Sigmoid colon (tissue), 7 donors: Measurements from ENCODE around the gene LRRC56. TPM values are rescaled to one million over a fixed set of nuclear protein-coding genes. Genes with fewer than 3 reads are reported as not detected.

Experiments
- DNase-seq: peaks from one replicate; pipeline ENCODE4 v3.0.0-alpha.2; 2019
- H3K27ac ChIP-seq, 4 donors: fragments of 200-600 bp; sonication (generic); one replicate each; pipeline ENCODE4 v1.5.1; 2016 to 2019; ENCODE audit warnings: mild to moderate bottlenecking in 1 of 4
- H3K27me3 ChIP-seq, 3 donors: fragments of 200-600 bp; sonication (generic); one replicate each; pipeline ENCODE4 v1.5.1; 2019; ENCODE audit warnings: mild to moderate bottlenecking in 1 of 3
- H3K36me3 ChIP-seq, 4 donors: fragments of 200-600 bp; sonication (generic); one replicate each; pipeline ENCODE4 v1.5.1; 2016 to 2019
- H3K4me1 ChIP-seq, 4 donors: fragments of 200-600 bp; sonication (generic); one replicate each; pipeline ENCODE4 v1.5.1; 2017 to 2019
- H3K4me3 ChIP-seq, 4 donors: fragments of 200-600 bp; sonication (generic); one replicate each; pipeline ENCODE4 v1.5.1; 2017 to 2019; ENCODE audit warnings: mild to moderate bottlenecking in 2 of 4, moderate library complexity in 1 of 4
- H3K9me3 ChIP-seq, 4 donors: fragments of 200-600 bp in 3 of 4; sonication (generic) in 3 of 4; one replicate each; pipeline versions ENCODE4 v1.5.1 to v1.6.1; 2013 to 2019
- EP300 ChIP-seq, 4 donors: sonication (generic); formaldehyde crosslinking; IDR thresholded peaks; one replicate each; pipeline ENCODE4 v1.6.1; 2017; ENCODE audit warnings: antibody characterized with exemption in 4 of 4
- POLR2A ChIP-seq, 2 donors: fragments of 450-650 bp; IDR thresholded peaks; one replicate each; pipeline ENCODE4 v1.6.1; 2016; ENCODE audit warnings: antibody characterized with exemption in 2 of 2, mild to moderate bottlenecking in 2 of 2, moderate library complexity in 2 of 2
- POLR2AphosphoS5 ChIP-seq, 4 donors: sonication (generic); formaldehyde crosslinking; IDR thresholded peaks; one replicate each; pipeline ENCODE4 v1.6.1; 2017; ENCODE audit warnings: antibody characterized with exemption in 4 of 4
- WGBS, 2 donors: extraction: QIAGEN DNeasy Blood & Tissue Kit; methylation state at CpG; one replicate each; pipeline ENCODE4 v1.1.7; 2013; 5-methylcytosine and 5-hydroxymethylcytosine counted together
- intact Hi-C: fragments of 100-400 bp; cut with DNase I; formaldehyde crosslinking; loops from one replicate; pipeline ENCODE4 v1.15.1; 2023
- polyA plus RNA-seq, 3 donors: library from polyadenylated mRNA; stranded (reverse); fragments of 200-250 nt; gene quantifications; one replicate each; pipeline ENCODE4 v1.2.3, GENCODE V29; 2013
- total RNA-seq, 4 donors: library from RNA; depleted of rRNA; stranded (reverse); fragments of >200 nt; gene quantifications; one replicate each; pipeline ENCODE4 v1.1.0, GENCODE V29; 2016
- TF ChIP-seq, protein P1 (sequence below), 4 experiments: fragments of 450-650 bp in 3 of 4; fragments of 200-600 bp in 1 of 4; IDR thresholded peaks; one replicate each; pipeline ENCODE4 v1.5.1; 2016 to 2019; ENCODE audit warnings: antibody characterized with exemption in 4 of 4, mild to moderate bottlenecking in 3 of 4, moderate library complexity in 2 of 4
- donor health status: healthy with polysubstance abuse.
- donor health status: Bipolar disorder and iron deficiency.
- donor health status: healthy.

The LRRC56 gene
- total and polyA plus RNA-seq, 7 donors, result 0.14 to 5.9 (median 4.1) TPM; not detected in 3

DNA sequence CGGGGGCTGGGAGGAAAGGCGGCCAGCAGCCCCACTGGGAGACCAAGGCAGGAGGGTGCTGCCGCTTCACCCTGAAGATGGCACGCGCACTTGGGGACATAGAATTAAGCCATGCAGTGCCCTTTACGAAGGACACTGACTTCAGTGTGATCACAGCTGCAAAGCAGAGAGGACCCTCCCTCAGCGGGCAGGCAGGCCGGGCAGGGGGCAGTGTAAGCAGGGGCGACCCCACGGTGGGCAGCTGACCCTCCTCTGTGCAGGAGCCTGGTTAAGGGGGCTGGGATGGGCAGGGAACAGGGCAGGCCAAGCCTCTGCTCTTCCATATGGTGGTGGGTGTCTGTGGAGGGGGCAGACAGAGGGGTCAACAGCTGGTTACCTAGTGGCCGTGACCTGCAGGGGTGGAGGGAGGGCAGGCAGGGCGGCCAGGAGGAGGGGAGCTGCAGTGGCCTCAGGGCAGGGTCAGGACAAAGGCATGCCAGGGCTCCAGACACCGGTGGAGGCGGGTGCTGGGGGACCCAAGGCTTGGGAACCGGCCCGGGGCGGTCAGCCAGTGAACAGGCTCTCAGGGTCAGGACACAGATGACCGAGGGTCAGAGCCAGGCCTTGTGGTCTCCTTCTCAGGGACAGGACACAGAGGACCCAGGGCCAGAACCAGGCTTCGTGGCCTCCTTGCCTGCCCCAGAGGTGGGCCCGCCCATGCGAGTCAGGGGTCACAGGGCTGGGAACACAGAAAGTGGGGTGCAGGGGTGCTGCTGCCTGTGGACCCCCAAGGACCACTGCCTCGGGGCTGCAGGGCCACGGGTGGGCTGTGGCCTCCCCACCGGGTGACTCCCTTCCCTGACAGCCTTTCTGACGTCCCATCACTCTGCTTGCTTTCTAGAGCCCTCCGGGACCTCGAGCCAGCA, 16.0 kb downstream of the LRRC56 start:
- intact Hi-C loops, result no loop called here
- Histone ChIP-seq H3K27ac (no peak overlapping the region), H3K9me3 (no peaks in the 10 kb centered on the region), H3K4me1 (peaks cover 0 to 21% (median 17%) of the 10 kb centered on the region in 4 donors), H3K36me3 (no peaks in the 10 kb centered on the region), H3K27me3 (peaks cover 41 to 83% (median 78%) of the 10 kb centered on the region in 3 donors), H3K4me3 (no peak overlapping the region)
- TF ChIP-seq EP300 (IDR thresholded peaks at IDR 0.05) (no peak), POLR2A (IDR thresholded peaks at IDR 0.05) (no peak), POLR2AphosphoS5 (IDR thresholded peaks at IDR 0.05) (no peak)
- TF ChIP-seq, protein P1, sequence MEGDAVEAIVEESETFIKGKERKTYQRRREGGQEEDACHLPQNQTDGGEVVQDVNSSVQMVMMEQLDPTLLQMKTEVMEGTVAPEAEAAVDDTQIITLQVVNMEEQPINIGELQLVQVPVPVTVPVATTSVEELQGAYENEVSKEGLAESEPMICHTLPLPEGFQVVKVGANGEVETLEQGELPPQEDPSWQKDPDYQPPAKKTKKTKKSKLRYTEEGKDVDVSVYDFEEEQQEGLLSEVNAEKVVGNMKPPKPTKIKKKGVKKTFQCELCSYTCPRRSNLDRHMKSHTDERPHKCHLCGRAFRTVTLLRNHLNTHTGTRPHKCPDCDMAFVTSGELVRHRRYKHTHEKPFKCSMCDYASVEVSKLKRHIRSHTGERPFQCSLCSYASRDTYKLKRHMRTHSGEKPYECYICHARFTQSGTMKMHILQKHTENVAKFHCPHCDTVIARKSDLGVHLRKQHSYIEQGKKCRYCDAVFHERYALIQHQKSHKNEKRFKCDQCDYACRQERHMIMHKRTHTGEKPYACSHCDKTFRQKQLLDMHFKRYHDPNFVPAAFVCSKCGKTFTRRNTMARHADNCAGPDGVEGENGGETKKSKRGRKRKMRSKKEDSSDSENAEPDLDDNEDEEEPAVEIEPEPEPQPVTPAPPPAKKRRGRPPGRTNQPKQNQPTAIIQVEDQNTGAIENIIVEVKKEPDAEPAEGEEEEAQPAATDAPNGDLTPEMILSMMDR (IDR thresholded peaks at IDR 0.05), result no peak
- WGBS, 2 donors, result 83 to 88% methylated on average over 27 of the region's 27 CpGs
- no peak for DNase-seq

DNA sequence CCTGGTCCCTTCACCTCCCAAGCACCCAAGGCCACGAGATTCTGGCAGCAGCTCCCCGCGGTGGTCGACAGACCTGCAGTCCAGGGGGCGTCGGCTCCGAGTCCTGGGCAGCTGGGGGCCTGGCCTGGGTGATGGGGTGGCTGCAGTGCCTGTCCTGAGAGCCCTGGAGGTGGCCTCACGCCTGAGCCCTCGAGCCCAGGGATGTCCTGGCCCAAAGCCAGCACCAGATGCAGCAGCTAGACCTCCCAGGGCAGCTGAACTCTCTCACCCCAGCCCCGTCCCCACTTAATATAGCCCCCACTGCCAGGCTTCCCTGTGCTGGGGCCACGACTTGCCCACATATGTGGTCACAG, 16.6 kb downstream of the LRRC56 start:
- DNase-seq, result no peak
- peaks cover 45 to 89% (median 84%) of the 10 kb centered on the region in 3 donors for H3K27me3 ChIP-seq
- no peak overlapping the region for H3K27ac ChIP-seq
- TF ChIP-seq, protein P1 (IDR thresholded peaks at IDR 0.05), result no peak
- TF ChIP-seq POLR2A (IDR thresholded peaks at IDR 0.05), result no peak
- no peak for TF ChIP-seq POLR2AphosphoS5 (IDR thresholded peaks at IDR 0.05)
- TF ChIP-seq EP300 (IDR thresholded peaks at IDR 0.05), result no peak
- 45 to 63% methylated on average over 11 of the region's 11 CpGs for WGBS, 2 donors
- peaks cover 0 to 21% (median 17%) of the 10 kb centered on the region in 4 donors for H3K4me1 ChIP-seq
- H3K4me3 ChIP-seq, result no peak overlapping the region
- H3K36me3 ChIP-seq, result no peaks in the 10 kb centered on the region
- H3K9me3 ChIP-seq, result no peaks in the 10 kb centered on the region
- intact Hi-C loops, result loop anchor here (2.0 kb wide), 1 partner anchor 169 kb away; no protein-coding TSS in a partner anchor

DNA sequence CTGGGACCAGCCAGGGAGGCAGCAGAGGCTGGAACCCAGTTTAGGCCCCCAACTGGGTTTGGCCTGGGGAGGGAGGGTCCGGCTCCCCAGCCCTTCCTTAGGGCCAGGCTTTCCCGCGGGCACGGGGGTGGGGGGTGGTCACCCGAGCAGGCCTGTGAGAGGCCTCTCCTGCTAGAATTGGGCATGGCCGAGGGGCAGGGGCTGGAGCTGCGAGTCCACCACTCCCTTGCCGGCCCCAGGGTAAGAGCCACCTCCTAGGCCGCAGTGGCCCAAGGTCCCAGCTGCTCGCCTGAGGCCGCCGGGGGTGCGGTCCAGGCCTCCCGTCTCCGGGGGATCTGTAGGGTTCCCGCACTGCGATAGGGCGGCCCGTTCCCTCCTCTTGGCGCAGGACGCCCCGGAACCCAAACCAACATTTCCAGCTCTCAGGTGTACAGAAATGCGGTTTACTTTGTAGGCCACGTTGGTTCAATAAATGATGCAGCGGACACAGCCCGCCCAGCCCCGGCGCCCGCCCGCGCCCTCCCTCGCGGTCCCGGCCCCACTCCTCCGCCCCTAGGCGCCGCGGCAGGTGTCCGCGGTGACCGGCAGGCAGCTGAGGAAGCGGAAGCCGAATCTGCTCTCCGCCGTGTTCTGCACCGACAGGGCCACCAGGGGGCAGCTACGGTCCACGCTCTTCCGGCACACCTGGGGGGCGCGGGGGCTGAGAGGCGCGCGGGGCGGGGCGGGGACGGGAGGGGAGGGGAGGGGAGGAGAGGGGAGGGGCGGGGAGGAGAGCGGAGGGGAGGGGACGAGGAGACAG, 17.3 kb downstream of the LRRC56 start:
- no peak for DNase-seq
- Histone ChIP-seq H3K4me1 (peaks cover 0 to 21% (median 17%) of the 10 kb centered on the region in 4 donors), H3K36me3 (no peaks in the 10 kb centered on the region), H3K9me3 (no peaks in the 10 kb centered on the region), H3K27me3 (peaks cover 45 to 95% (median 88%) of the 10 kb centered on the region in 3 donors), H3K4me3 (peak overlapping the region in 3 of 4 donors; percentile 19 to 27 (median 20)), H3K27ac (no peak overlapping the region)
- TF ChIP-seq POLR2AphosphoS5 (IDR thresholded peaks at IDR 0.05) (no peak), EP300 (IDR thresholded peaks at IDR 0.05) (no peak), POLR2A (IDR thresholded peaks at IDR 0.05) (no peak)
- TF ChIP-seq, protein P1 (IDR thresholded peaks at IDR 0.05), result peak in 2 of 4 experiments; percentile 15 to 68
- WGBS, 2 donors, result 4 to 14% methylated on average over 57 to 59 of the region's 60 CpGs
- intact Hi-C loops, result loop anchor here (2.0 kb wide), 1 partner anchor 168 kb away; no protein-coding TSS in a partner anchor

DNA sequence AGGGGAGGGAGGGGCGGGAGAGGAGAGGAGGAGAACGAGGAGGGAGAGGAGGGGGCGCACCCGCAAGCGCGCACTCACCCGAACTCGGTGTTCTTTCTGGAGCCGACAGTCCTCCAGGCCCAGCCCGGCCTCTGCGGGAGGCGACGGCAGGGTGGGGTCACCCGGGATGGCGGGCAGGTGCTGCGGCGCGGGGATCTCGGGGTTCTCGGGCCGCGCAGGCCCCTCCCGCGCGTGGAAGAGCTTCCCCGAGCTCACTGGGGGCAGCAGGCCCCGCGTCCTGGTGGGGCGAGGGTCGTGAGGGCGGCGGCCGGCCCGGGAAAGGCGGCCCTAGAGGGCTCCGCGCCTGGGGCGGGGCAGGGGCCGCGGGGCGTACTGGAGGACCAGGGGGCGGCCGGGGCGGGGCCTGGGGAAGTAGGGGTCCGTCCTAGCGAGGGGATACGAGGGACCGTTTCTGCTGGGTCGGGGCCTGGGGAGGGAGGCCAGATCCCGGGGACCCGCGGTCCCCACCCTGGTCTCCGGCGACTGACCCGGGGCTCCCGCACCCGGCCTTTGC, 18.0 kb downstream of the LRRC56 start:
- Histone ChIP-seq H3K4me3 (peak overlapping the region in 2 of 4 donors; percentile 20 to 27), H3K9me3 (no peaks in the 10 kb centered on the region), H3K36me3 (no peaks in the 10 kb centered on the region), H3K4me1 (peaks cover 0 to 25% (median 22%) of the 10 kb centered on the region in 4 donors), H3K27me3 (peaks cover 45 to 93% (median 88%) of the 10 kb centered on the region in 3 donors), H3K27ac (no peak overlapping the region)
- no peak for DNase-seq
- TF ChIP-seq, protein P1 (IDR thresholded peaks at IDR 0.05), result peak in 1 of 4 experiments; percentile 21
- TF ChIP-seq POLR2AphosphoS5 (IDR thresholded peaks at IDR 0.05), result no peak
- intact Hi-C loops, result loop anchor here (2.0 kb wide), 1 partner anchor 167 kb away; no protein-coding TSS in a partner anchor
- 1 to 2% methylated on average over 57 of the region's 57 CpGs for WGBS, 2 donors
